Measurements from ENCODE around the gene KISS1R.
A peak's percentile ranks its signal among the peaks of the same experiment; 100 is the strongest.

Gene KISS1R

GRCh38 chr19:883661-884211 lies 33.4 kb upstream of the KISS1R start:
- H3K4me3 ChIP-seq (ENCODE audit: low read depth, low read length) = no peak overlapping the region

GRCh38 chr19:884420-885211 lies 32.5 kb upstream of the KISS1R start:
- in situ Hi-C loops (cut with HindIII; ENCODE audit: low sequenced_read_pairs) = no loop called here
- no peak for DNase-seq (ENCODE audit: low read depth)
- no peak overlapping the region for H3K4me3 ChIP-seq (ENCODE audit: low read depth, low read length)

More at GRCh38 chr19:883661-884211, 33.4 kb upstream of the KISS1R start:
- TF ChIP-seq CTCF (IDR thresholded peaks at IDR 0.05; ENCODE audit: low read depth, low read length, missing control alignments) = no peak
- no peak for DNase-seq (ENCODE audit: low read depth)
- in situ Hi-C loops (cut with HindIII; ENCODE audit: low sequenced_read_pairs) = no loop called here

DNA sequence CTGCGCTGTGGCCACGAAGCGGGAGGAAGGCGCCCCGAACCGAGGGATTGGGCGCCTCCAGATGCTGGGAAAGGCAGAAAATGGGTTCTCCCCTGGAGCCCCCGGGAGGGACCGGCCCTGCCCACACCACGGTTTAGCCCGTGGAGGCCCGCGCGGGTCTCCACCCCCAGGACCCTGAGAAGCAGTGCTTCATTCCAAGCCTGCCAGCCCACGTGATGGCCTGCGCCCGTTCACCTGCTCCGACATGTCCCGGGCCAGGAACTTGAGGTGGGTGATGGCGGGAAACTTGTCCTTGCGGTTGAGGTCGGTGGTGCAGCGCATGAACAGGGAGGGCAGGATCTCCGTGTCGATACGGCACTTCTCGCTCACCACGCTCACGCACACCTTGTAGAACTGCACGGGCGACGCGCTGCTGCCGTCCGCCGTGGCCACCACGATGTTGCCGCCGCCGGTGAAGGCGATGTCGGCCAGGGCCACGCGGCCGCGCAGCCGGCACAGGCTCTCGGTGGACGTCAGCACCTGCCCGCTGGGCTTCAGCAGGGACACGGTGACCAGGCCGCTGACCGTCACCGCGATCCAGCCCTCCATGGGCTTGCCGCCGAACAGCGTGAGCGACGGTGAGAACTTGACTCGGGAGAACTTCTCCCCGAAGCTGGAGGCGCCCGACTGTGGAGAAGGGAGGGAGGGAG lies 31.5 kb upstream of the KISS1R start:
- no peak for TF ChIP-seq CTCF (IDR thresholded peaks at IDR 0.05; ENCODE audit: low read depth, low read length, missing control alignments)
- in situ Hi-C loops (cut with HindIII; ENCODE audit: low sequenced_read_pairs) = no loop called here
- DNase-seq (ENCODE audit: low read depth) = no peak
- H3K4me3 ChIP-seq (ENCODE audit: low read depth, low read length) = no peak overlapping the region

More at GRCh38 chr19:884420-885211, 32.5 kb upstream of the KISS1R start:
- no peak for TF ChIP-seq CTCF (IDR thresholded peaks at IDR 0.05; ENCODE audit: low read depth, low read length, missing control alignments)

GRCh38 chr19:887072-887471 lies 30.1 kb upstream of the KISS1R start:
- DNase-seq (ENCODE audit: low read depth) = peak; percentile 69
- in situ Hi-C loops (cut with HindIII; ENCODE audit: low sequenced_read_pairs) = no loop called here
- no peak overlapping the region for H3K4me3 ChIP-seq (ENCODE audit: low read depth, low read length)
- TF ChIP-seq CTCF (IDR thresholded peaks at IDR 0.05; ENCODE audit: low read depth, low read length, missing control alignments) = no peak

DNA sequence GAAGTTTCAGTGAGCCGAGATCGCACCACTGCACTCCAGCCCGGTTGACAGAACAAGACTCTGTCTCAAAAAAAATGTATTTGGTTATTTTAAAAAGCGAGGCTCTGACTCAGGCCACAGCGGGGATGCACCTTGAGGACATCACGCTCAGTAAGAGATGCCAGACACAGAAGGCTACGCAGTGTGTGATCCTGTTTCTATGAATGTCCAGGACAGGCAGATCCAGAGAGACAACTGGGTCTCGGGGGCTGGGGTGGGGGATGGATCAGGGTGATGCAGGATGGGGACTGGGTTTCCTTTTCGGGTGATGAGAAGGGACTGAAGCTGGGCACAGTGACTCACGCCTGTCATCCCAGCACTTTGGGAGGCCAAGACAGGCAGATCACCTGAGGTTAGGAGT lies 29.5 kb upstream of the KISS1R start:
- in situ Hi-C loops (cut with HindIII; ENCODE audit: low sequenced_read_pairs) = no loop called here
- no peak for TF ChIP-seq CTCF (IDR thresholded peaks at IDR 0.05; ENCODE audit: low read depth, low read length, missing control alignments)
- no peak for DNase-seq (ENCODE audit: low read depth)
- no peak overlapping the region for H3K4me3 ChIP-seq (ENCODE audit: low read depth, low read length)

DNA sequence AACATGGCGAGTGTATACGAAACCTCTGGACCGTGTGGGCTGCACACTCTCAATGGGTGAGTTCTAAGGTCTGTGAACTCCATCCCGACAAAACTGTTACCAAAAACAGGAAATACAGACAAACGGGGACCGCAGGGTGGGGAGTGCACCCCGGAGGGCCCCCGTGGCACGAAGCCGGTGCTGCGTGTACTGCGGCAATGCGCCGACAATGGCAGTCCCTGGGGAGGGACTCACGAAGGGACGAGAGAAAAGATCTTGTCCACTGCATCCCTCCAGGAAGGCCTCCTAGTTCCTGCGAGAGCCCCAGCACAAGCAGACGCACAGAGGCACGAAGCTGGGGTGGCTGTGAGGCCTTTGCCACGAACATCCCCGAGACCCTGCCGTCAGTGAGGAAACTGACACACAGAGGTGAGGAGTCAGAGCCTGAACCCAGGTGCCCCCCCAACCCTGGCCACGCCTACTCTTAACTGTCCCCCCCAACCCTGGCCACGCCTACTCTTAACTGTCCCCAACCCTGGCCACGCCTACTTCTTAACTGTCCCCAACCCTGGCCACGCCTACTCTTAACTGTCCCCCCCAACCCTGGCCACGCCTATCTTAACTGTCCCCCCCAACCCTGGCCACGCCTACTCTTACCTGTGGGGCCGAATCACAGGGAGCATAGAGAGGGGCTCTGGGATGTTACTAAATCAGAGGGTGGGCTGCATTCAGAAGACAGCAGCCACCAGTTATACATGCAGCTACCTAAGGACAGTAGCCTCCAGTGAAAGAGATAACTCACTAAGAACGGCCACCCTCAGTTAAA lies 28.4 kb upstream of the KISS1R start:
- in situ Hi-C loops (cut with HindIII; ENCODE audit: low sequenced_read_pairs) = no loop called here
- DNase-seq (ENCODE audit: low read depth) = no peak
- no peak for TF ChIP-seq CTCF (IDR thresholded peaks at IDR 0.05; ENCODE audit: low read depth, low read length, missing control alignments)
- no peak overlapping the region for H3K4me3 ChIP-seq (ENCODE audit: low read depth, low read length)

Data from astrocyte of the cerebellum (primary cell).